HAP-1 (cell line): ENCODE results near the gene VMP1.
"Not testable (repeated sequence)": the region's sequence is repeated elsewhere in the genome, so short reads cannot be mapped to it uniquely, and the experiment has no call there.

ENCODE experiments used
- DNase-seq, 2 experiments: peaks; one replicate each; pipeline ENCODE4 v3.0.0-alpha.2; 2016 to 2020; ENCODE audit warnings: low spot score in 2 of 2
- H3K27me3 ChIP-seq: fragments of 250-450 bp; sonication (Bioruptor Pico); 2 replicates; pipeline ENCODE4 v1.5.1; 2020; ENCODE audit warnings: low read depth, mild to moderate bottlenecking, moderate library complexity
- H3K36me3 ChIP-seq: fragments of 250-450 bp; sonication (Bioruptor Pico); replicated peaks from 2 replicates; pipeline ENCODE4 v1.5.1; 2020; ENCODE audit warnings: mild to moderate bottlenecking
- H3K4me1 ChIP-seq: fragments of 250-450 bp; sonication (Bioruptor Pico); 2 replicates; pipeline ENCODE4 v1.5.1; 2020; ENCODE audit warnings: mild to moderate bottlenecking
- H3K4me3 ChIP-seq: fragments of 250-450 bp; sonication (Bioruptor Pico); 2 replicates; pipeline ENCODE4 v1.5.1; 2020; ENCODE audit warnings: mild to moderate bottlenecking, moderate library complexity
- H3K9me3 ChIP-seq: fragments of 250-450 bp; sonication (Bioruptor Pico); 2 replicates; pipeline ENCODE4 v1.5.1; 2020; ENCODE audit warnings: mild to moderate bottlenecking, moderate library complexity
- in situ Hi-C: fragments of 300-500 bp; cut with MboI; formaldehyde crosslinking; loops from 3 replicates; pipeline ENCODE4 v1.14.3; 2020; ENCODE audit warnings: low sequenced_read_pairs, inconsistent platforms, mixed read lengths

Gene VMP1

DNA sequence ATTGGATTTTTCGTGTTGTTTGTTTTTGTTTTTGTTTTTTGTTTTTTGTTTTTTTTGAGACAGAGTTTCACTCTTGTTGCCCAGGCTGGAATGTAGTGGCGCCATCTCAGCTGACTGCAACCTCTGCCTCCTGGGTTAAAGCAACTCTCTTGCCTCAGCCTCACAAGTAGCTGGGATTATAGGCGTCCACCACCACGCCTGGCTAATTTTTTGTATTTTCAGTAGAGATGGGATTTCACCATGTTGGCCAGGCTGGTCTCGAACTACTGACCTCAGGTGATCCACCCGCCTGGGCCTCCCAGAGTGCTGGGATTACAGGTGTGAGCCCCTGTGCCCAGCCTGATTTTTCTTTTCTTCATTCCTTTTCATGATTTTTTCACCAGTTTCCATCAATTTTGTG lies 73.1 kb downstream of the VMP1 start:
- H3K36me3 ChIP-seq, DNase-seq, H3K9me3 ChIP-seq, H3K27me3 ChIP-seq, in situ Hi-C loops, H3K4me3 ChIP-seq: not testable (repeated sequence)
- peaks cover 25% of the 10 kb centered on the region for H3K4me1 ChIP-seq

DNA sequence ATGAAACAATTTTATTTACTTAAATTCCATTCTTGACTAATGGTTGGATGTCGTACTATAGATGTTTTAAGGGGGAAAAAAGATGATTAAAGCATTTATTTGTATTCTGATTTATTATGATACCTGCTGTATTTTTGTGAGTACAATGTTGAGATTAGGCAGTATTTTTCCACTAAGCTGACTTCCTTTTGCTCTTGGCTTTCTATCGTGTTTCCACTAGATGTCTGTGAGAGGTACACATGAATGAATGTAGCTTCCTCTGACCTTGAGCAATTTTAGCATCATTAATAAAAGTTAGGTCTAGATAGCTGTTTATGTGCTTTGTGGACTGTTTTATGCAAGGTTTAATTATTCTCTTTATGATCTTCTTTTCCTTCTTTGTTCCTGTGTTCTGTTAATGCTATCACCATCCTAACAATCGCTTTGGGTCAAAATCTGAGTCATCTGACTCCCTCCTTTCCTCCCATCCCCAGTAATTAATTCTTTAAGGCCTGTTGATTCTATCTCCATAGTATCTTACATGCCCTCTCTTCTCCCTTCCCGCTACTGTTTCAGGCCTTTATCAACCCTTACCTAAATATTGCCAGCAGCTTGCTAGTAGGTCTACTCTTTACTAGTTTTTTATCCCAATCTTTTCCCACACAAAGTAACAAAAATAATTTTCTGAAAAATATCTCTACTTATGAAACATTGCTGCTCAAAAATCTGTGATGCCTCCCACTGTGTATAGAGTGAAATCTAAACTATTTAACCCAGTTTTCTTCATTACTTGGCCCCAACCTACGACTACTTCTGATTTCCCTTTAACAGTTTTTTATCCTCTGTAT lies 76.0 kb downstream of the VMP1 start:
- Histone ChIP-seq H3K4me3 (no peak overlapping the region), H3K9me3 (no peaks in the 10 kb centered on the region), H3K27me3 (no peaks in the 10 kb centered on the region), H3K4me1 (peaks cover 49% of the 10 kb centered on the region), H3K36me3 (no peaks in the 10 kb centered on the region)
- in situ Hi-C loops, result no loop called here
- DNase-seq, result peak in 1 of 2 experiments; percentile 43

DNA sequence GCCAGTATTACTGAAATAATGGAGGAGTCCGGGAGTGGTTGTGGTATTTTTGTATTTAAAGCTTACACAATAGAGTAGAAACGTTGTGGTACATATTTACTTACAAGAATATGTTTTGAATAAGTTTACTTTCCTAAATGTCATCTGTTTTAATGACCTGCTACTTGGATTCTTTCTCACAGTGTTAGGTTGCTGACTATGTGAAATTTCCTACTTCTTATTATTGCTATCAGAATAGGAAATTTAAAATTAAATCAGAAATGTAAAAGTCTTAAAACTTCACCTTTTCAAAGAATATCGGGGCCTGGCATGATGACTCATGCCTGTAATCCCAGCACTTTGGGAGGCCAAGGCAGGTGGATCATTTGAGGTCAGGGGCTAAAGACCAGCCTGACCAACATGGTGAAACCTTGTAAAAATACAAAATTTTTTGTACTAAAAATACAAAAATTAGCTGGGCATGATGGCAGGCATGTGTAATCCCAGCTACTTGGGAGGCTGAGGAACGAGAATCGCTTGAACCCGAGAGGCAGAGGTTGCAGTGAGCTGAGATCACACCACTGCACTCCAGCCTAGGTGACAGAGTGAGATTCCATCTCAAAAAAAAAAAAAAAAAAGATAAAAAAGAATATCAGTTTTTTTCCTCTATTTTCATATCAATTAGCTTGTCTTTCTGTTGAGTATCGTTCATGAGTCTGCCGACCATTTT lies 77.8 kb downstream of the VMP1 start:
- DNase-seq, result peak in 1 of 2 experiments; percentile 27
- Histone ChIP-seq H3K9me3 (no peaks in the 10 kb centered on the region), H3K36me3 (no peaks in the 10 kb centered on the region), H3K4me3 (no peak overlapping the region), H3K4me1 (peaks cover 49% of the 10 kb centered on the region), H3K27me3 (no peaks in the 10 kb centered on the region)
- in situ Hi-C loops, result no loop called here

DNA sequence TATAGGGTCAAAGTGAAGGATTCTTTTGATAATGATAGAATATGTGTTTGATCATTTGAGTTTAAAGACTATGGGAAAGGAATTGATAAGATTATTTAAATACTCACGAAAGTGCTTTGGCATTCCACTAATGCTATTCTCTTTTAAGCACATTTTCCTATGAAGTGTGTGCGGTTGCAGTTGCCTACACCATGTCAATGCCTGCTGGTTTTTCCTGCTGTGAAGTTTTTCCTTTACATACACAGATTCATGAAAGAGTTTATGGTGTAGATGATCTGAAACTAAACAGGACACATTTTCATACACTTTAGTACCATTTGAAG lies 78.7 kb downstream of the VMP1 start:
- H3K4me3 ChIP-seq, result no peak overlapping the region
- H3K27me3 ChIP-seq, result no peaks in the 10 kb centered on the region
- DNase-seq, result no peak
- no peaks in the 10 kb centered on the region for H3K36me3 ChIP-seq
- no peaks in the 10 kb centered on the region for H3K9me3 ChIP-seq
- peaks cover 49% of the 10 kb centered on the region for H3K4me1 ChIP-seq
- in situ Hi-C loops, result no loop called here

DNA sequence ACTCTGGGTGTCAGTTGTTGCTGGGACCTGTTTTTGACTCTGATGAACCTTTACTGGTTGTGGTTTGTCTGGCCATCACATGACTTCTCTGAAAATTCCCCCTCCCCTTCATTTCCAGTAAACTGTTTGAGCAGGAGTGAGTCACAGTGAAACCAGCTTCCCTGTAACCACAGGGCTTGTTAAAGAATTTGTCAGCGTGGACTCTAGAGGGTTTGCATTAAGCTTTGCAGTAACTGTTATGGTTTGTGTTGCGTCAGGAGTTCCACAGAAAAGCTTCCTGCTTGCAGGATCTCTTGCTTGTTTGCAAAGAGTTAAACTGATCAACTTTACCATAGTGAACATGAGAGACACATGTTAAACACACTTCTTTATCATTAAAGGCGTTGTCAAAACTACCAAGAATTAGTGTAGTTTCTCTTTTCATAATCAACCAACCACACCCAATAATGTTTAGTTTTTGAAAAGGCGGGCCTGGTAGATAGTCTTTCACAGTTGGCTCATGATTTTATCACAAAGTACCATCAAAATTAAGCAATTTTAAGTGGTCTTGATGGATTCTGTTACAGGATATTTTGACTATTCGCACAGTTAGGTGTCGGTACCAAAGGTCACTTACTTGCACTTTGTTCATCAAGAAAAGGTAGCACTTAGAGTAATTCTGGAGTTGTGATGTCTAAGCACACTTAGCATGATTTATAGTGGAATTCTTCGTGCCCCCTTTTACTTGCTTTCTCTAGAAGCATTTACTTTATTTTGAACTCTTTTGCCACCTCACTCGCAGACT lies 79.3 kb downstream of the VMP1 start:
- H3K27me3 ChIP-seq, result no peaks in the 10 kb centered on the region
- no peak overlapping the region for H3K4me3 ChIP-seq
- no peaks in the 10 kb centered on the region for H3K9me3 ChIP-seq
- in situ Hi-C loops, result no loop called here
- H3K36me3 ChIP-seq, result no peaks in the 10 kb centered on the region
- peak; percentile 67 to 91 for DNase-seq
- peaks cover 50% of the 10 kb centered on the region for H3K4me1 ChIP-seq

DNA sequence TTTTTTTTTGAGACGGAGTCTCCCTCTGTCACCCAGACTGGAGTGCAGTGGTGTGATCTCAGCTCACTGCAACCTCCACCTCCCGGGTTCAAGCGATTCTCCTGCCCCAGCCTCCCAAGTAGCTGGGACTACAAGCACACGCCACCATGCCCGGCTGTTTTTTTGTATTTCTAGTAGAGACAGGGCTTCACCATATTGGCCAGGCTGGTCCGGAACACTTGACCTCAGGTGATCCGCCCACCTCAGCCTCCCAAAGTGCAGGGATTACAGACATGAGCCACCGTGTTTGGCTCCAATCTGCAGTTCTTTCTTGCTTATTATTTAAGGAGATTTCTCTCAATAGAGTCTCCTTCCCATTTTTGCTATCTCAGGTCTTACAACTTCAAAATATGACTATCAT lies 82.4 kb downstream of the VMP1 start:
- H3K4me3 ChIP-seq, H3K36me3 ChIP-seq, H3K27me3 ChIP-seq, H3K9me3 ChIP-seq, in situ Hi-C loops, DNase-seq: not testable (repeated sequence)
- H3K4me1 ChIP-seq, result peaks cover 34% of the 10 kb centered on the region

DNA sequence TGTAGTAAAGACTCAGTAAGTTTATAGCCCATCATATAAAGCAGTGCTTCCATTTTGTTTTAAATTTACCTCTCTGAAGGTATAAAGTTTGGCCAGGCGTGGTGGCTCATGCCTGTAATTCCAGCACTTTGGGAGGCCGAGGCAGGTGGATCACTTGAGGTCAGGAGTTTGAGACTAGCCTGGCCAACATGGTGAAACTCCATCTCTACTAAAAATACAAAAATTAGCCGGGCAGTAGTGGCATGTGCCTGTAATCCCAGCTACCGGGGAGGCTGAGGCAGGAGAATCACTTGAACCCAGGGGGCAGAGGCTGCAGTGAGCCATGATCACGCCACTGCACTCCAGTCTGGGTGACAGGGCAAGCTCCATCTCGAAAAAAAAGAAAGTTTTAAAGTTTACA lies 83.0 kb downstream of the VMP1 start:
- peaks cover 28% of the 10 kb centered on the region for H3K4me1 ChIP-seq
- DNase-seq, H3K9me3 ChIP-seq, H3K4me3 ChIP-seq, in situ Hi-C loops, H3K27me3 ChIP-seq, H3K36me3 ChIP-seq: not testable (repeated sequence)

DNA sequence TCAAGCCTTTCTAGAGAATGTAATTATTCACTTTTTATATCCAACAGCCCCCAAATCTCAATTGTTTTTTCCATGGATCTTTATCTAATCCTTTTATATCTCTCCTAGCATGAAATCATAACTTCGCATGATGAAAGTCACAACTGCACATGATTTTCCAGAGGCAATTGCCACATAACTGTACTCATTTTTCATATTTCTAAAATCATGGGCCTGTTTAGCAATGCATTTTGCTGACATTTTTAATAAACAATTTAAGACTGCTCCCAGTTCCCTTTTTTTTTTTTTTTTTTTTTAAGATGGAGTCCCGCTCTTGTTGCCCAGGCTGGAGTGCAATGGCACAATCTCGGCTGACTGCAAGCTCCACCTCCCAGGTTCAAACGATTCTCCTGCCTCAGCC lies 83.5 kb downstream of the VMP1 start:
- H3K4me3 ChIP-seq, result no peak overlapping the region
- in situ Hi-C loops, result no loop called here

DNA sequence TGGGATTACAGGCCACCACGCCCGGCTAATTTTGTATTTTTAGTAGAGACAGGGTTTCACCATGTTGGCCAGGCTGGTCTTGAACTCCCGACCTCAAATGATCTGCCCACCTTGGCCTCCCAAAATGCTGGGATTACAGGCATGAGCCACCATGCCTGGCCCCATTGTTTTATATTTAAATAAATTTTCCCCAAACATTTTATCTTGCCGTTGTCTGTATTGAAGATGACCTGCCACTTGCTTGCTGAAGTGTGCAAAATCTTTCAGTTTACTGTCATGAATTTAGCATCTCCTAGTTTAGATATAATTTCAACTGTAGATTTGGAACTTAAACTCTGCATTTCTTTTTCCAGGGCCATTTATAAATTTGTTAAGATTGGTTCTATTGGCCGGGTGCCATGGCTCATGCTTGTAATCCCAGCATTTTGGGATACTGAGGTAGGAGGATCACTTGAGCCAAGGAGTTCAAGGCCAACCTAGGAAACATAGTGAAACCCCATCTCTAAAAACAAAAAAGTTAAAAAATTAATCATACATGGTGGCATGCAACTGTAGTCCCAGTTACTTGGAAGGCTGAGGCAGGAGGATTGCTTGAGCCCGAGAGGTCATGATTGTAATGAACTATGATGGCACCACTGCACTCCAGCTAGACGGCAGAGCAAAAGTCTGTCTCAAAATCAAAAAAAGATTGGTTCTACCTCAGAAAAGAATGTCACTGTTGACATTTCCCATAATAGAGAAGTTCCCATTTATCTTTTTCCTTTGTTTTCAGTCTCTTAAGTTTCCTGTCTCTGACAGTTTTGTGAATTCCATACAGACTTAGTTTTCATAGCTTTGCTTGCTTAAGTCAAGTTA lies 84.4 kb downstream of the VMP1 start:
- H3K27me3 ChIP-seq, result no peaks in the 10 kb centered on the region
- H3K9me3 ChIP-seq, result no peaks in the 10 kb centered on the region
- H3K36me3 ChIP-seq, result no peaks in the 10 kb centered on the region
- H3K4me3 ChIP-seq, result no peak overlapping the region
- in situ Hi-C loops, result no loop called here
- no peak for DNase-seq
- H3K4me1 ChIP-seq, result peaks cover 15% of the 10 kb centered on the region

More for the DNA sequence above, 83.5 kb downstream of the VMP1 start:
- H3K27me3 ChIP-seq, result no peaks in the 10 kb centered on the region
- DNase-seq, result no peak
- no peaks in the 10 kb centered on the region for H3K9me3 ChIP-seq
- H3K4me1 ChIP-seq, result peaks cover 24% of the 10 kb centered on the region
- no peaks in the 10 kb centered on the region for H3K36me3 ChIP-seq

DNA sequence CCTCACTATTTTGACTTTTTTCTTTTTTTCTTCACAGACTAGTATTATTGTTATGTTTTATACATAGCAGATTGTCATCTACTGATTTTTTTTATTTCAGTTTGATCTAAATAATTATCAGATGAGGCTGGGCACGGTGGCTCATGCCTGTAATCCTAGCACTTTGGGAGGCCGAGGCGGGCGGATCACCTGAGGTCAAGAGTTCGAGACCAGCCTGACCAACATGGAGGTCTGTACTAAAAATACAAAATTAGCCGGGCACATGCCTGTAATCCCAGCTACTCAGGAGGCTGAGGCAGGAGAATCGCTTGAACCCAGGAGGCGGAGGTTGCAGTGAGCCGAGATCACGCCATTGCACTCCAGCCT lies 85.0 kb downstream of the VMP1 start:
- H3K9me3 ChIP-seq, H3K36me3 ChIP-seq, H3K4me1 ChIP-seq, H3K27me3 ChIP-seq, DNase-seq, H3K4me3 ChIP-seq, in situ Hi-C loops: not testable (repeated sequence)

DNA sequence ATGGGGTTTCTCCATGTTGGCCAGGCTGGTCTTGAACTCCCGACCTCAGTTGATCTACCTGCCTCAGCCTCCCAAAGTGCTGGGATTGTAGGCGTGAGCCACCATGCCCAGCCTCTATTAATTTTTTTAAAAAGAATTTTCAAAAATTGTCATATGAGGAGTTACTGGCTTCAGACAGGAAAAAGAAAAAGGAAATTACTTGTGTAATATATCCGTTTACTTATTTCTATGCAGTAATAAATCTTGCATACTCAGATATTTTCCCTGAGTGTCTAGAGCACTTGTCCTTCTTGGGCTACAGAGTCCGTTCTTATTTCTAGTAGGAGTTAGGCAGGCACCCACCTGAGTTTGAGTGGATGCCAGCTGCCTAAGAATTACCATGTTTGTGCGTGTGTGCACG lies 85.8 kb downstream of the VMP1 start:
- in situ Hi-C loops, result no loop called here
- peaks cover 3% of the 10 kb centered on the region for H3K4me1 ChIP-seq

DNA sequence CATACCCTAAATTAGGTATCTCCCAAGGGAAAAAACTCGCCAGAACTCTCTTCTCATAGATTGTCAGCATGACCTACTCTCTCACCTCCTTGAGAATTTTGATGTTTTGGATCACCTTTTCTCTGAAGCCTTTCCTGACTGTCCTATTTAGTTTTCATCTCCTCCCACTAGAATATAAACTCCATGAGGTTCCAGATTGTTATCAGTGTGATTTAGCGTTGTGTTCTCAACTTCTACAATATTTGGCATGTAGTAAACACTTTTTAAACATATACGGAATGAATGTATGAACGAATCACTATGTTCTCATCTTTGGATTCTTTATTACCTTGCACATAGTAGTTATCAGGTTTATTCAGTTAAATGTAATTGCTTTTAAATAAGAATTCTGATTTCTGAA lies 88.7 kb downstream of the VMP1 start:
- no peak overlapping the region for H3K4me3 ChIP-seq
- H3K27me3 ChIP-seq, result no peaks in the 10 kb centered on the region
- H3K9me3 ChIP-seq, result no peaks in the 10 kb centered on the region
- peaks cover 3% of the 10 kb centered on the region for H3K4me1 ChIP-seq
- H3K36me3 ChIP-seq, result no peaks in the 10 kb centered on the region
- no peak for DNase-seq
- in situ Hi-C loops, result no loop called here

More for the DNA sequence above, 85.8 kb downstream of the VMP1 start:
- H3K4me3 ChIP-seq, result no peak overlapping the region
- H3K27me3 ChIP-seq, result no peaks in the 10 kb centered on the region
- no peak for DNase-seq
- H3K9me3 ChIP-seq, result no peaks in the 10 kb centered on the region
- H3K36me3 ChIP-seq, result no peaks in the 10 kb centered on the region

DNA sequence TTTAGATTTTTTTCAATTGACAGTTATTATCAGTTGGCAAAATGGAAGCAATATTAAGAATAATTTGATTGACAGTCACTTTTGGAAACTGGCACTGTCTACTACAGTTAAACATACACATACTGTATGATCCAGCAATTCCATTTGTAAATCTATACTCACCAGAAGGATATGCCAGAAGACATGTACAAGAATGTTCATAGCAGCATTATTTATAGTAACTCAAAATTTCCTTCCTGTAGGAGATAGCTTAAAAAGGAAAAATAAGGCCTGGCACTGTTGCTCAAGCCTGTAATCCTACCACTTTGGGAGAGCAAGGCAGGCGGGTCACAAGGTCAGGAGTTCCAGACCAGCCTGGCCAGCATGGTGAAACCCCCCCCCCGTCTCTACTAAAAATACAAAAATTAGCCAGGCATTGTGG lies 89.3 kb downstream of the VMP1 start:
- DNase-seq, result no peak
- Histone ChIP-seq H3K36me3 (no peaks in the 10 kb centered on the region), H3K27me3 (no peaks in the 10 kb centered on the region), H3K4me1 (peaks cover 1% of the 10 kb centered on the region), H3K9me3 (no peaks in the 10 kb centered on the region), H3K4me3 (no peak overlapping the region)
- in situ Hi-C loops, result no loop called here
